ENCODE measurements around the gene KCNA10.

Gene KCNA10

GRCh38 chr1:110519125-110519810, at the start of gene KCNA10:
TSS of gene KCNA10 (minus strand) at chr1:110519175. CDS start at chr1:110518787, 388 bp downstream.
- no peak for TF ChIP-seq POLR2A (IDR thresholded peaks at IDR 0.05; ENCODE audit: low read length)
- TF ChIP-seq GATA1 (IDR thresholded peaks at IDR 0.05; ENCODE audit: low read depth, low read length): no peak

GRCh38 chr1:110566836-110567235, 47.9 kb upstream of the KCNA10 start:
- DNase-seq: no peak
- TF ChIP-seq GATA1 (IDR thresholded peaks at IDR 0.05; ENCODE audit: low read depth, low read length) (no peak), POLR2A (IDR thresholded peaks at IDR 0.05; ENCODE audit: low read length) (no peak)

More at GRCh38 chr1:110519125-110519810, at the start of gene KCNA10:
- DNase-seq: no peak

GRCh38 chr1:110565565-110565964, 46.6 kb upstream of the KCNA10 start:
- TF ChIP-seq GATA1 (IDR thresholded peaks at IDR 0.05; ENCODE audit: low read depth, low read length) (no peak), POLR2A (IDR thresholded peaks at IDR 0.05; ENCODE audit: low read length) (no peak)
- no peak for DNase-seq

- TF ChIP-seq POLR2A (IDR thresholded peaks at IDR 0.05; ENCODE audit: low read length): no peak
- no peak for TF ChIP-seq GATA1 (IDR thresholded peaks at IDR 0.05; ENCODE audit: low read depth, low read length)
- DNase-seq: no peak
Observed at GRCh38 chr1:110563089-110563488, 44.1 kb upstream of the KCNA10 start.

- DNase-seq: no peak
- TF ChIP-seq POLR2A (IDR thresholded peaks at IDR 0.05; ENCODE audit: low read length): no peak
- no peak for TF ChIP-seq GATA1 (IDR thresholded peaks at IDR 0.05; ENCODE audit: low read depth, low read length)
Observed at GRCh38 chr1:110561596-110561995, 42.6 kb upstream of the KCNA10 start.

- no peak for TF ChIP-seq GATA1 (IDR thresholded peaks at IDR 0.05; ENCODE audit: low read depth, low read length)
- no peak for TF ChIP-seq POLR2A (IDR thresholded peaks at IDR 0.05; ENCODE audit: low read length)
- no peak for DNase-seq
Observed at GRCh38 chr1:110559157-110559556, 40.2 kb upstream of the KCNA10 start.

- no peak for DNase-seq
- no peak for TF ChIP-seq POLR2A (IDR thresholded peaks at IDR 0.05; ENCODE audit: low read length)
- no peak for TF ChIP-seq GATA1 (IDR thresholded peaks at IDR 0.05; ENCODE audit: low read depth, low read length)
Observed at GRCh38 chr1:110557481-110557880, 38.5 kb upstream of the KCNA10 start.

GRCh38 chr1:110556471-110556807, 37.5 kb upstream of the KCNA10 start:
- no peak for DNase-seq
- TF ChIP-seq GATA1 (IDR thresholded peaks at IDR 0.05; ENCODE audit: low read depth, low read length) (no peak), POLR2A (IDR thresholded peaks at IDR 0.05; ENCODE audit: low read length) (no peak)

GRCh38 chr1:110555807-110556470, 37.0 kb upstream of the KCNA10 start:
- peak in 1 of 2 experiments; percentile 2 for DNase-seq
- TF ChIP-seq GATA1 (IDR thresholded peaks at IDR 0.05; ENCODE audit: low read depth, low read length) (no peak), POLR2A (IDR thresholded peaks at IDR 0.05; ENCODE audit: low read length) (no peak)

- peak; percentile 13 to 27 for DNase-seq
- TF ChIP-seq GATA1 (IDR thresholded peaks at IDR 0.05; ENCODE audit: low read depth, low read length) (no peak), POLR2A (IDR thresholded peaks at IDR 0.05; ENCODE audit: low read length) (no peak)
Observed at GRCh38 chr1:110554871-110555801, 36.2 kb upstream of the KCNA10 start.

- TF ChIP-seq GATA1 (IDR thresholded peaks at IDR 0.05; ENCODE audit: low read depth, low read length) (no peak), POLR2A (IDR thresholded peaks at IDR 0.05; ENCODE audit: low read length) (no peak)
- no peak for DNase-seq
Observed at GRCh38 chr1:110551278-110551809, 32.4 kb upstream of the KCNA10 start.

GRCh38 chr1:110549831-110550230, 30.9 kb upstream of the KCNA10 start:
- no peak for DNase-seq
- no peak for TF ChIP-seq GATA1 (IDR thresholded peaks at IDR 0.05; ENCODE audit: low read depth, low read length)
- TF ChIP-seq POLR2A (IDR thresholded peaks at IDR 0.05; ENCODE audit: low read length): no peak

GRCh38 chr1:110548381-110548780, 29.4 kb upstream of the KCNA10 start:
- DNase-seq: peak; percentile 4 to 12
- no peak for TF ChIP-seq GATA1 (IDR thresholded peaks at IDR 0.05; ENCODE audit: low read depth, low read length)
- TF ChIP-seq POLR2A (IDR thresholded peaks at IDR 0.05; ENCODE audit: low read length): no peak

- DNase-seq: no peak
- TF ChIP-seq GATA1 (IDR thresholded peaks at IDR 0.05; ENCODE audit: low read depth, low read length) (no peak), POLR2A (IDR thresholded peaks at IDR 0.05; ENCODE audit: low read length) (no peak)
Observed at GRCh38 chr1:110547017-110547416, 28.0 kb upstream of the KCNA10 start.
